Stomach (tissue), 4 donors: ENCODE data around the gene RFXAP.

Source experiments
- CTCF ChIP-seq, 7 experiments: fragments of 450-650 bp in 4 of 7; fragments of 200-600 bp in 3 of 7; sonication (generic) in 3 of 7; IDR thresholded peaks; one replicate each; pipeline ENCODE4 v1.5.1; 2016 to 2019; ENCODE audit warnings: antibody characterized with exemption in 7 of 7, control low read depth in 2 of 7, mild to moderate bottlenecking in 1 of 7
- EP300 ChIP-seq: sonication (generic); formaldehyde crosslinking; IDR thresholded peaks from one replicate; pipeline ENCODE4 v1.6.1; 2017; ENCODE audit warnings: antibody characterized with exemption

- TF ChIP-seq EP300 (no peak), CTCF (IDR thresholded peaks at IDR 0.05) (no peak)
Measured at GRCh38 chr13:36848199-36848982, 29.4 kb downstream of the RFXAP start.
